Adrenal gland (tissue), 5 donors: ENCODE data around the gene IL10RB.

Experiments used
- CTCF ChIP-seq, 6 experiments: fragments of 450-650 bp in 4 of 6; fragments of 200-600 bp in 2 of 6; sonication (generic) in 1 of 6; IDR thresholded peaks; 1 replicate in 5 of 6; 2 replicates in 1 of 6; pipeline versions ENCODE4 v1.5.1 to v1.8.0; 2016 to 2021; ENCODE audit warnings: antibody characterized with exemption in 6 of 6, mild to moderate bottlenecking in 2 of 6, moderate library complexity in 1 of 6
- POLR2A ChIP-seq, 2 donors: fragments of 450-650 bp; IDR thresholded peaks; one replicate each; pipeline ENCODE4 v1.6.1; 2017; ENCODE audit warnings: antibody characterized with exemption in 2 of 2, mild to moderate bottlenecking in 2 of 2, moderate library complexity in 1 of 2
- donor health status: DM: no; HTN: no; CAD: no.

GRCh38 chr21:33238565-33239255 lies 27.5 kb upstream of the IL10RB start:
- TF ChIP-seq CTCF (IDR thresholded peaks at IDR 0.05) (no peak), POLR2A (IDR thresholded peaks at IDR 0.05) (no peak)
